NCI-H2107 treated with DMSO at 0.1 percent for 48 hours (cell line): ENCODE measurements around the gene DUSP16.
"Not testable (repeated sequence)": the region's sequence is repeated elsewhere in the genome, so short reads cannot be mapped to it uniquely, and the experiment has no call there.

Experiments used
- DNase-seq: peaks from one replicate; lab custom pipeline; 2025; ENCODE audit not compliant: unreplicated experiment; lab: John Stamatoyannopoulos, UW

The DUSP16 gene

GRCh38 chr12:12583510-12584178 is 21.0 kb upstream of the DUSP16 start:
- no peak for DNase-seq

- no peak for DNase-seq
Observed at GRCh38 chr12:12582895-12583303, 20.2 kb upstream of the DUSP16 start.

GRCh38 chr12:12582193-12582881 is 19.7 kb upstream of the DUSP16 start:
- no peak for DNase-seq

- DNase-seq, result not testable (repeated sequence)
Observed at GRCh38 chr12:12580716-12581115, 18.1 kb upstream of the DUSP16 start.

GRCh38 chr12:12577786-12578185 is 15.1 kb upstream of the DUSP16 start:
- DNase-seq, result no peak

GRCh38 chr12:12572659-12573058 is 10.0 kb upstream of the DUSP16 start:
- no peak for DNase-seq

- not testable (repeated sequence) for DNase-seq
Observed at GRCh38 chr12:12565971-12566370, 3.3 kb upstream of the DUSP16 start.

- DNase-seq, result no peak
Observed at GRCh38 chr12:12564911-12565310, 2.2 kb upstream of the DUSP16 start.

GRCh38 chr12:12563290-12563928 is 746 bp upstream of the DUSP16 start:
- peak; percentile 51 for DNase-seq

GRCh38 chr12:12562016-12562483 is 613 bp downstream of the DUSP16 start:
- DNase-seq, result peak; percentile 71

GRCh38 chr12:12561371-12562015 is 1.2 kb downstream of the DUSP16 start:
- DNase-seq, result no peak

GRCh38 chr12:12560587-12561370 is 1.9 kb downstream of the DUSP16 start:
- peak; percentile 89 for DNase-seq

- DNase-seq, result no peak
Observed at GRCh38 chr12:12559719-12560296, 2.9 kb downstream of the DUSP16 start.

- no peak for DNase-seq
Observed at GRCh38 chr12:12558291-12558690, 4.4 kb downstream of the DUSP16 start.

GRCh38 chr12:12557733-12558132 is 4.9 kb downstream of the DUSP16 start:
- DNase-seq, result no peak

- DNase-seq, result no peak
Observed at GRCh38 chr12:12555656-12556055, 7.0 kb downstream of the DUSP16 start.

- DNase-seq, result no peak
Observed at GRCh38 chr12:12553208-12553785, 9.4 kb downstream of the DUSP16 start.

- DNase-seq, result no peak
Observed at GRCh38 chr12:12551115-12551514, 11.5 kb downstream of the DUSP16 start.

GRCh38 chr12:12550277-12550676 is 12.4 kb downstream of the DUSP16 start:
- DNase-seq, result no peak

- no peak for DNase-seq
Observed at GRCh38 chr12:12549426-12549825, 13.2 kb downstream of the DUSP16 start.
